Measurements from ENCODE around the gene EXOC4. TPM values are rescaled to one million over a fixed set of nuclear protein-coding genes. Genes with fewer than 3 reads are reported as not detected.

Gene EXOC4
- total and polyA plus RNA-seq, 12 donors, result 7.5 to 41.7 (median 34.6) TPM

- Histone ChIP-seq H3K27ac (no peak overlapping the region), H3K4me1 (no peaks in the 10 kb centered on the region), H3K36me3 (no peaks in the 10 kb centered on the region), H3K4me3 (no peak overlapping the region), H3K9me3 (no peaks in the 10 kb centered on the region), H3K27me3 (no peaks in the 10 kb centered on the region)
- WGBS, 2 donors, result 95 to 96% methylated on average over 3 of the region's 3 CpGs
- DNase-seq (no peak), ATAC-seq (no peak)
- no peak for TF ChIP-seq CTCF (IDR thresholded peaks at IDR 0.05)
- intact Hi-C loops (cut with DNase I), result no loop called here
Observed at GRCh38 chr7:133561396-133561795, 308.5 kb downstream of the EXOC4 start.

GRCh38 chr7:133562621-133563020, 309.7 kb downstream of the EXOC4 start:
- intact Hi-C loops (cut with DNase I), result no loop called here
- Histone ChIP-seq H3K4me3 (no peak overlapping the region), H3K27ac (no peak overlapping the region), H3K27me3 (no peaks in the 10 kb centered on the region), H3K9me3 (peaks cover 0 to 8% (median 0%) of the 10 kb centered on the region in 11 donors), H3K36me3 (no peaks in the 10 kb centered on the region), H3K4me1 (no peaks in the 10 kb centered on the region)
- DNase-seq (no peak), ATAC-seq (no peak)
- TF ChIP-seq CTCF (IDR thresholded peaks at IDR 0.05), result no peak
- WGBS, 2 donors, result 85 to 92% methylated on average over 4 of the region's 4 CpGs

GRCh38 chr7:133563251-133563650, 310.4 kb downstream of the EXOC4 start:
- H3K36me3 ChIP-seq, result no peaks in the 10 kb centered on the region
- peaks cover 0 to 9% (median 0%) of the 10 kb centered on the region in 11 donors for H3K9me3 ChIP-seq
- TF ChIP-seq CTCF (IDR thresholded peaks at IDR 0.05), result no peak
- H3K27me3 ChIP-seq, result no peaks in the 10 kb centered on the region
- 90% methylated on average over 5 of the region's 5 CpGs for WGBS, 2 donors
- H3K27ac ChIP-seq, result no peak overlapping the region
- DNase-seq (no peak), ATAC-seq (no peak)
- intact Hi-C loops (cut with DNase I), result no loop called here
- H3K4me1 ChIP-seq, result no peaks in the 10 kb centered on the region
- H3K4me3 ChIP-seq, result no peak overlapping the region

GRCh38 chr7:133564484-133564883, 311.6 kb downstream of the EXOC4 start:
- WGBS, 2 donors, result 96 to 100% methylated on average over 2 of the region's 2 CpGs

More at GRCh38 chr7:133564484-133564883, 311.6 kb downstream of the EXOC4 start:
- Histone ChIP-seq H3K27ac (no peak overlapping the region), H3K36me3 (no peaks in the 10 kb centered on the region), H3K9me3 (peaks cover 0 to 9% (median 0%) of the 10 kb centered on the region in 11 donors), H3K27me3 (no peaks in the 10 kb centered on the region), H3K4me3 (no peak overlapping the region), H3K4me1 (no peaks in the 10 kb centered on the region)
- TF ChIP-seq CTCF (IDR thresholded peaks at IDR 0.05), result no peak
- intact Hi-C loops (cut with DNase I), result no loop called here
- no peak for ATAC-seq
- no peak for DNase-seq

Measured in heart right ventricle (tissue), 16 donors.